Sigmoid colon (tissue), 7 donors: Measurements from ENCODE around the gene KCNE3. TPM values are rescaled to one million over a fixed set of nuclear protein-coding genes. Genes with fewer than 3 reads are reported as not detected.
A peak's percentile ranks its signal among the peaks of the same experiment; 100 is the strongest.
"Not testable (repeated sequence)": the region's sequence is repeated elsewhere in the genome, so short reads cannot be mapped to it uniquely, and the experiment has no call there.

ENCODE experiments used
- DNase-seq: peaks from one replicate; pipeline ENCODE4 v3.0.0-alpha.2; 2019
- H3K27ac ChIP-seq, 4 donors: fragments of 200-600 bp; sonication (generic); one replicate each; pipeline ENCODE4 v1.5.1; 2016 to 2019; ENCODE audit warnings: mild to moderate bottlenecking in 1 of 4
- H3K27me3 ChIP-seq, 3 donors: fragments of 200-600 bp; sonication (generic); one replicate each; pipeline ENCODE4 v1.5.1; 2019; ENCODE audit warnings: mild to moderate bottlenecking in 1 of 3
- H3K36me3 ChIP-seq, 4 donors: fragments of 200-600 bp; sonication (generic); one replicate each; pipeline ENCODE4 v1.5.1; 2016 to 2019
- H3K4me1 ChIP-seq, 4 donors: fragments of 200-600 bp; sonication (generic); one replicate each; pipeline ENCODE4 v1.5.1; 2017 to 2019
- H3K4me3 ChIP-seq, 4 donors: fragments of 200-600 bp; sonication (generic); one replicate each; pipeline ENCODE4 v1.5.1; 2017 to 2019; ENCODE audit warnings: mild to moderate bottlenecking in 2 of 4, moderate library complexity in 1 of 4
- H3K9me3 ChIP-seq, 4 donors: fragments of 200-600 bp in 3 of 4; sonication (generic) in 3 of 4; one replicate each; pipeline versions ENCODE4 v1.5.1 to v1.6.1; 2013 to 2019
- CTCF ChIP-seq, 4 experiments: fragments of 450-650 bp in 3 of 4; fragments of 200-600 bp in 1 of 4; IDR thresholded peaks; one replicate each; pipeline ENCODE4 v1.5.1; 2016 to 2019; ENCODE audit warnings: antibody characterized with exemption in 4 of 4, mild to moderate bottlenecking in 3 of 4, moderate library complexity in 2 of 4
- EP300 ChIP-seq, 4 donors: sonication (generic); formaldehyde crosslinking; IDR thresholded peaks; one replicate each; pipeline ENCODE4 v1.6.1; 2017; ENCODE audit warnings: antibody characterized with exemption in 4 of 4
- POLR2A ChIP-seq, 2 donors: fragments of 450-650 bp; IDR thresholded peaks; one replicate each; pipeline ENCODE4 v1.6.1; 2016; ENCODE audit warnings: antibody characterized with exemption in 2 of 2, mild to moderate bottlenecking in 2 of 2, moderate library complexity in 2 of 2
- POLR2AphosphoS5 ChIP-seq, 4 donors: sonication (generic); formaldehyde crosslinking; IDR thresholded peaks; one replicate each; pipeline ENCODE4 v1.6.1; 2017; ENCODE audit warnings: antibody characterized with exemption in 4 of 4
- WGBS, 2 donors: extraction: QIAGEN DNeasy Blood & Tissue Kit; methylation state at CpG; one replicate each; pipeline ENCODE4 v1.1.7; 2013; 5-methylcytosine and 5-hydroxymethylcytosine counted together
- intact Hi-C: fragments of 100-400 bp; cut with DNase I; formaldehyde crosslinking; loops from one replicate; pipeline ENCODE4 v1.15.1; 2023
- polyA plus RNA-seq, 3 donors: library from polyadenylated mRNA; stranded (reverse); fragments of 200-250 nt; gene quantifications; one replicate each; pipeline ENCODE4 v1.2.3, GENCODE V29; 2013
- total RNA-seq, 4 donors: library from RNA; depleted of rRNA; stranded (reverse); fragments of >200 nt; gene quantifications; one replicate each; pipeline ENCODE4 v1.1.0, GENCODE V29; 2016
- donor health status: healthy with polysubstance abuse.
- donor health status: Bipolar disorder and iron deficiency.
- donor health status: healthy.

Gene KCNE3
- total and polyA plus RNA-seq, 7 donors, result 5.4 to 30.1 (median 9.6) TPM

DNA sequence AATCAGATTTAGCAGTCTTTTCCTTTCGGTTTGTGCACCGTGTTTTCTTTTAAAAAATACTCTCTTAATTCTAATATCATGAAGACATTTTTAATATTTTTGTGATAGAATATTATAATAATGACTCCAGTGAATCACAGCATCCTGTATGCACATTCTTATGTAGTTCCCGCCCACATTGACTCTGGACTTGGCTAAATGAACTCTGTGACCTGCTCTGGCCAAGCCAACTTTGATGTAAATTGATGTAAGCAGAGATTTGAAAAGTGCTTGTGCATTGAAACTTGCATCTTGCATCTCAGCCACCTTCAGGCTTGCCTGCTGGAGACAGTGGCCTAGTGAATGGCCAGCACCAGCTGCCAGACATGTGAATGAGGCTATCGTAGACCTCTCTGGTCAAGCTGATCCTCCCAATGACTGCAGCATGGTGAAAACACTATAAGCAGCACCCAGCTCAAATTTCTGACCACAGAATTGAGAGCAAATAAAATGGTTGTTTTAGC, 39.9 kb downstream of the KCNE3 start:
- H3K4me3 ChIP-seq, result no peak overlapping the region
- TF ChIP-seq CTCF (IDR thresholded peaks at IDR 0.05), result no peak
- TF ChIP-seq POLR2AphosphoS5 (IDR thresholded peaks at IDR 0.05), result no peak
- no peak for TF ChIP-seq EP300 (IDR thresholded peaks at IDR 0.05)
- no peak for TF ChIP-seq POLR2A (IDR thresholded peaks at IDR 0.05)
- intact Hi-C loops, result no loop called here
- no peak for DNase-seq
- 92 to 93% methylated on average over 4 of the region's 4 CpGs for WGBS, 2 donors
- no peaks in the 10 kb centered on the region for H3K36me3 ChIP-seq
- peaks cover 0 to 2% (median 0%) of the 10 kb centered on the region in 4 donors for H3K9me3 ChIP-seq
- H3K4me1 ChIP-seq, result no peaks in the 10 kb centered on the region
- no peak overlapping the region for H3K27ac ChIP-seq
- H3K27me3 ChIP-seq, result no peaks in the 10 kb centered on the region

- intact Hi-C loops, result no loop called here
- Histone ChIP-seq H3K9me3 (peaks cover 0 to 2% (median 0%) of the 10 kb centered on the region in 4 donors), H3K4me3 (no peak overlapping the region), H3K4me1 (no peaks in the 10 kb centered on the region), H3K27me3 (no peaks in the 10 kb centered on the region), H3K36me3 (no peaks in the 10 kb centered on the region), H3K27ac (no peak overlapping the region)
- no peak for DNase-seq
- TF ChIP-seq EP300 (IDR thresholded peaks at IDR 0.05) (no peak), POLR2A (IDR thresholded peaks at IDR 0.05) (no peak), POLR2AphosphoS5 (IDR thresholded peaks at IDR 0.05) (no peak), CTCF (IDR thresholded peaks at IDR 0.05) (no peak)
These were observed 42.2 kb downstream of the KCNE3 start for GRCh38 chr11:74425100-74425499.

DNA sequence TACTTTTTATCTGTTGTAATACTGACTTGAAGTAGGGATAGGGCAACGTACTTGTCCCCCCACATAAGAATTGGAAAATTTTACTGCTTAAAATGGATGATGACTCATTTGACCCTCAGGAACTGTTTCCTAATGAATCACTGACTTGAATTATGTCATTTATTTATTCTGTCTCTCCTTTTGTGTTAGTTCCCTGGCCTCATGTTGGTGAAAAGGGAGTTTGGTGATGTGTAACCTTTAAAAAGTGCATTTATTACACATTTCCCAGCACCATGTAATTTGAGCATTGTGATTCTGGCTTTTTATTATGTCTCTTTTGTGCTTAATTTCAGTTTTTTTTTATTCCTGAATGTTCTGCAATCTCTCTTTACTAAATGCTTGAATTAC, 48.8 kb downstream of the KCNE3 start:
- no peak for DNase-seq
- H3K4me1 ChIP-seq, result peaks cover 0 to 26% (median 17%) of the 10 kb centered on the region in 4 donors
- H3K27ac ChIP-seq, result peak overlapping the region in 3 of 4 donors; percentile 48 to 58 (median 57)
- WGBS, 2 donors, result 45 to 52% methylated on average over 1 of the region's 1 CpG
- H3K36me3 ChIP-seq, result no peaks in the 10 kb centered on the region
- H3K27me3 ChIP-seq, result no peaks in the 10 kb centered on the region
- H3K9me3 ChIP-seq, result no peaks in the 10 kb centered on the region
- TF ChIP-seq POLR2AphosphoS5 (IDR thresholded peaks at IDR 0.05) (peak in 3 of 4 donors; percentile 5 to 44 (median 22)), CTCF (IDR thresholded peaks at IDR 0.05) (no peak)
- intact Hi-C loops, result no loop called here
- no peak overlapping the region for H3K4me3 ChIP-seq

DNA sequence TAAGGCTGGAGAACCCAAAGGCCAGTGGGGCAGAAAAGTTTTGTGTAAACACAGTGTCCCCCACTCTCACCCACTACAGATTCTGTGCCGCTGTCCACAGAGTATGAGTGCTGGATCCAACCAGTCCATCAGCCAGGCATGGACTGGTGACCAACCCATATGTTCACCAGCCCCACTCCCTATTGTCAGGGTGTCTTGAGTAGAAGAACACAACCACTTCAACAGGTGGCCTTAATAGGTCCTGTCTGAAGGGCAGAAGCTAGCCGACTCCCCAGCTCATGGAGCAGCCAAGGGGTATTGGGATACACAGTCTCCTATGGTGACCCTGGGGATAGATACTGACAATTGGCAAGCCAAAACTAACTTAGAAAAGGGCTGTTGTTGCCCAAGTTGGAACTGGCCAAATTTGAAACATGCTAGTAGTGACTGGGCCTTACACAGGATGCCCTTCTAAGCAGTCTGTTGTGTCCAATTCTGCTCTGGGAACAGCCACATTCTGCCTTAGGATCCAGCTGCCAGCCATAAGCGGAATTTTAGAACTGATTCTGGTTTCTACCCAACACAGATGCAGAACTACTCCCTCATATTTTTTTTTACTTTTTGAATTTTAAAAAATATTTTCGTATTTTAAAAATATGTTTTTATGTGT, 49.4 kb downstream of the KCNE3 start:
- no peak overlapping the region for H3K4me3 ChIP-seq
- no peaks in the 10 kb centered on the region for H3K9me3 ChIP-seq
- H3K36me3 ChIP-seq, result no peaks in the 10 kb centered on the region
- peak overlapping the region; percentile 13 to 58 (median 52) for H3K27ac ChIP-seq
- no peaks in the 10 kb centered on the region for H3K27me3 ChIP-seq
- H3K4me1 ChIP-seq, result peaks cover 0 to 26% (median 17%) of the 10 kb centered on the region in 4 donors
- no peak for DNase-seq
- WGBS, 2 donors, result 88 to 92% methylated on average over 4 of the region's 4 CpGs
- TF ChIP-seq EP300 (IDR thresholded peaks at IDR 0.05) (no peak), POLR2A (IDR thresholded peaks at IDR 0.05) (no peak), POLR2AphosphoS5 (IDR thresholded peaks at IDR 0.05) (no peak), CTCF (IDR thresholded peaks at IDR 0.05) (no peak)
- intact Hi-C loops, result no loop called here

GRCh38 chr11:74417379-74417804, 50.0 kb downstream of the KCNE3 start:
- Histone ChIP-seq H3K27me3 (no peaks in the 10 kb centered on the region), H3K9me3 (no peaks in the 10 kb centered on the region), H3K4me3 (no peak overlapping the region), H3K27ac (peak overlapping the region; percentile 13 to 58 (median 52)), H3K36me3 (no peaks in the 10 kb centered on the region), H3K4me1 (peaks cover 0 to 26% (median 17%) of the 10 kb centered on the region in 4 donors)
- intact Hi-C loops, result no loop called here
- WGBS, 2 donors, result 0 to 12% methylated on average over 1 of the region's 1 CpG
- no peak for DNase-seq
- TF ChIP-seq POLR2A (IDR thresholded peaks at IDR 0.05), result no peak
- no peak for TF ChIP-seq CTCF (IDR thresholded peaks at IDR 0.05)
- no peak for TF ChIP-seq POLR2AphosphoS5 (IDR thresholded peaks at IDR 0.05)
- TF ChIP-seq EP300 (IDR thresholded peaks at IDR 0.05), result no peak

DNA sequence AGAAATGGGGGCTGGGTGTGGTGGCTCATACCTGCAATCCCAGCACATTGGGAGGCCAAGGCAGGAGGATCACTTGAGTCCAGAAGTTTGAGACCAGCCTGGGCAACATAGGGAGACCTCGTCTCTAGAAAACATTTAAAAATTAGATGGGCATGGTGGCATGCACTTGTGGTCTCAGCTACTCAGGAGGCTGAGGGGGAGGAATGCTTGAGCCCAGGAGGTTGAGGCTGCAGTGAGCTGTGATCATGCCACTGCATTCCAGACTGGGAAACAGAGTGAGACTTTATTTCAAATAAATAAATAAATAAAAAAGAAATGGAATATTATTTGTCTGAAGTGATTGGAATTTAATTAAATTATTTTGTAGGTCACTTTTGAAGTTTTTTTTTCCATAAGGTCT, 50.4 kb downstream of the KCNE3 start:
- H3K9me3 ChIP-seq, H3K27me3 ChIP-seq, H3K4me3 ChIP-seq, H3K36me3 ChIP-seq, DNase-seq, intact Hi-C loops: not testable (repeated sequence)
- Histone ChIP-seq H3K4me1 (peaks cover 0 to 26% (median 17%) of the 10 kb centered on the region in 4 donors), H3K27ac (peak overlapping the region in 2 of 4 donors; percentile 57 to 58)
- 22 to 71% methylated on average over 1 of the region's 1 CpG for WGBS, 2 donors
